ENCODE data around the gene SLC36A4.

GRCh38 chr11:93197380-93198214 lies at the start of gene SLC36A4:
- TF ChIP-seq HCFC1 (IDR thresholded peaks at IDR 0.05; ENCODE audit: low read depth, low read length), result no peak
- TF ChIP-seq, protein P1, sequence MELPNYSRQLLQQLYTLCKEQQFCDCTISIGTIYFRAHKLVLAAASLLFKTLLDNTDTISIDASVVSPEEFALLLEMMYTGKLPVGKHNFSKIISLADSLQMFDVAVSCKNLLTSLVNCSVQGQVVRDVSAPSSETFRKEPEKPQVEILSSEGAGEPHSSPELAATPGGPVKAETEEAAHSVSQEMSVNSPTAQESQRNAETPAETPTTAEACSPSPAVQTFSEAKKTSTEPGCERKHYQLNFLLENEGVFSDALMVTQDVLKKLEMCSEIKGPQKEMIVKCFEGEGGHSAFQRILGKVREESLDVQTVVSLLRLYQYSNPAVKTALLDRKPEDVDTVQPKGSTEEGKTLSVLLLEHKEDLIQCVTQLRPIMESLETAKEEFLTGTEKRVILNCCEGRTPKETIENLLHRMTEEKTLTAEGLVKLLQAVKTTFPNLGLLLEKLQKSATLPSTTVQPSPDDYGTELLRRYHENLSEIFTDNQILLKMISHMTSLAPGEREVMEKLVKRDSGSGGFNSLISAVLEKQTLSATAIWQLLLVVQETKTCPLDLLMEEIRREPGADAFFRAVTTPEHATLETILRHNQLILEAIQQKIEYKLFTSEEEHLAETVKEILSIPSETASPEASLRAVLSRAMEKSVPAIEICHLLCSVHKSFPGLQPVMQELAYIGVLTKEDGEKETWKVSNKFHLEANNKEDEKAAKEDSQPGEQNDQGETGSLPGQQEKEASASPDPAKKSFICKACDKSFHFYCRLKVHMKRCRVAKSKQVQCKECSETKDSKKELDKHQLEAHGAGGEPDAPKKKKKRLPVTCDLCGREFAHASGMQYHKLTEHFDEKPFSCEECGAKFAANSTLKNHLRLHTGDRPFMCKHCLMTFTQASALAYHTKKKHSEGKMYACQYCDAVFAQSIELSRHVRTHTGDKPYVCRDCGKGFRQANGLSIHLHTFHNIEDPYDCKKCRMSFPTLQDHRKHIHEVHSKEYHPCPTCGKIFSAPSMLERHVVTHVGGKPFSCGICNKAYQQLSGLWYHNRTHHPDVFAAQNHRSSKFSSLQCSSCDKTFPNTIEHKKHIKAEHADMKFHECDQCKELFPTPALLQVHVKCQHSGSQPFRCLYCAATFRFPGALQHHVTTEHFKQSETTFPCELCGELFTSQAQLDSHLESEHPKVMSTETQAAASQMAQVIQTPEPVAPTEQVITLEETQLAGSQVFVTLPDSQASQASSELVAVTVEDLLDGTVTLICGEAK (IDR thresholded peaks at IDR 0.05), result no peak
- TF ChIP-seq, protein P1 (CRISPR knock-in tag; IDR thresholded peaks at IDR 0.05), result peak; percentile 74
- TF ChIP-seq POLR2A (IDR thresholded peaks at IDR 0.05; ENCODE audit: insufficient read depth in 1 of 2, low read depth in 2 of 2, low read length in 2 of 2), result peak; percentile 52 to 74; a peak in 3 of 4 replicates
- TF ChIP-seq FOXA1 (IDR thresholded peaks at IDR 0.05), result no peak
- no peak for TF ChIP-seq FOXA1 (CRISPR knock-in tag; IDR thresholded peaks at IDR 0.05)
- TF ChIP-seq POLR2AphosphoS2 (IDR thresholded peaks at IDR 0.05; ENCODE audit: low read depth, low read length), result no peak
- no peak for TF ChIP-seq HOXA7 (CRISPR knock-in tag; IDR thresholded peaks at IDR 0.05)
- no peak for TF ChIP-seq ZNF691 (CRISPR knock-in tag; IDR thresholded peaks at IDR 0.05; ENCODE audit: borderline replicate concordance, low read depth)
- no peak; the same call in 1 of the 2 replicates for TF ChIP-seq ZBTB49 (CRISPR knock-in tag; IDR thresholded peaks at IDR 0.05; ENCODE audit: borderline replicate concordance)
- TF ChIP-seq AGO1 (IDR thresholded peaks at IDR 0.05; ENCODE audit: low read depth, low read length, poor library complexity, severe bottlenecking), result no peak
- no peak for TF ChIP-seq MAFK (conservative IDR thresholded peaks at IDR 0.05 in 1 of 2, IDR thresholded peaks at IDR 0.05 in 1 of 2; ENCODE audit: low read length in 2 of 2)
- TF ChIP-seq ZSCAN31 (CRISPR knock-in tag; IDR thresholded peaks at IDR 0.05; ENCODE audit: low read depth), result peak; percentile 95
- TF ChIP-seq EZH2 (conservative IDR thresholded peaks at IDR 0.05; ENCODE audit: low read depth, low read length), result no peak

Measured in HepG2 (cell line).